NCI-H748 (cell line): ENCODE results near the gene XRN2.
"Not testable (repeated sequence)": the region's sequence is repeated elsewhere in the genome, so short reads cannot be mapped to it uniquely, and the experiment has no call there.

Experiments used
- DNase-seq: peaks from one replicate; lab custom pipeline; 2025; ENCODE audit not compliant: unreplicated experiment; lab: John Stamatoyannopoulos, UW

Gene XRN2

GRCh38 chr20:21342656-21343345, 39.7 kb downstream of the XRN2 start:
- DNase-seq = no peak

DNA sequence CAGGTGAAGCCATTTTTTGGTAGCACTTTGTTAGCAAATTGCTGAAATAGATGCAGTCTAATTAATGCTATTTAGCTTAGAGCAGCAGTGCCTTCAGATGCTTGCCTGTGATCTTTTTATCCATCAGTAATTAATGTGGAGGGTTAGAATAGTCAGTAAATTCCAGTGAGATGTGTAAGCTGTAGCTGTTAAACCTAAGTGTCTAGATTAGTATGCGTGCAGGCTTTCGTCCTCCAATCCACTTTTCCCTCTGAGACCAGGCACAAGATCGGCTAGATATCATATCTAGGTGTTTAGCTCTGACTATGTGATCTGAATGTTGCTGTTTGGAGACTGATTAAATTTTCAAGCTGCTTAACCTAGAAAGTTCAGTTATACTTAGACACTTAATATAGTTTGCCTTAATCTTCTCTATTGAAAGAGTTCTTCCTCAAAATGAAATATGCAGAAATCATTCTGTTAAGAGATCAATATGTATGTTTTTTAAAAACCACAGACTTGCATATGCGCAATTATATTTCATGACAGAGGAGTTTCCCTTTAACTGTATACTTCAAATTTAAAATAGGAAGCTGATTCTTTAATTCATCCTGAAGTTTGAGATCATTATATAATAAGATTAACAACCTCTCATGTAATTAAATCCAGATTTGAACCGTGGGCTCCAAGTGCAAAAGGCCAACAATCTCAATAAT, 41.2 kb downstream of the XRN2 start:
- DNase-seq = no peak

DNA sequence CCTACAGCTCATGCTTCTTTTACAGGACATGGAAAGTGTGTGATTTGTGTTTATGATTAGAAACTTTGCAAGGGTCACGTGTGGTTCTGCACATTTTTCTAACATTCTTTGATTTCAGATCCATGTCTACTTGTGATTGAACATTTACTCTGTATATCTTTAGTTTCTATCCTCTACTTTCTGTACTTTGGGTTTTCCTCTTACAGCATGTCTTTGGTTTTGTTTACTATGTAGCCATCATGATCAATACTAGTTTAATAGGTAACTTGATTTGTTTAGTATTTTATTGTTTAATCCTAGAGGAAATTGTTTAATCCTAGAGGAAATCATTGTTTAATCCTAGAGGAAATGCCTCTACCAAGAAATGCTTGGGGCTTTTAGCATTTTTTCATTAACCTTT, 41.8 kb downstream of the XRN2 start:
- no peak for DNase-seq

- no peak for DNase-seq
Measured at GRCh38 chr20:21352703-21353102, 49.6 kb downstream of the XRN2 start.

DNA sequence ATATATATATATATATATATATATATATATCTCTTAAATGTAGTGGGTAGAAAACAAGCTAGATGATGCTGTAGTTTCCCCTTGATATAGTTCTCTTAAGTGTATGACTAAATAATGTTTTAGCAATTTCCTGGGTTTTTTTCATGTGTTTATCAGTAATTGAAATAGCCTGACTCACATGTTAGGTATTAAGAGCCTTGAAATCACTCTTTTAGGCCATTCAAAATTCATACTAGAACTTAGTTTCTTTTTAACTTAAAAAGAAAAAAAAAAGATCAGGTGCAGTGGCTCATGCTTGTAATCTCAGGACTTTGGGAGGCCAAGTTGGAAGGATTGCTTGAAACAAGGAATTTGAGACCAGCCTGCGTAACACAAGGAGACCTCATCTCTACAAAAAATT, 50.1 kb downstream of the XRN2 start:
- DNase-seq = no peak

- DNase-seq = no peak
Measured at GRCh38 chr20:21355981-21356380, 52.9 kb downstream of the XRN2 start.

DNA sequence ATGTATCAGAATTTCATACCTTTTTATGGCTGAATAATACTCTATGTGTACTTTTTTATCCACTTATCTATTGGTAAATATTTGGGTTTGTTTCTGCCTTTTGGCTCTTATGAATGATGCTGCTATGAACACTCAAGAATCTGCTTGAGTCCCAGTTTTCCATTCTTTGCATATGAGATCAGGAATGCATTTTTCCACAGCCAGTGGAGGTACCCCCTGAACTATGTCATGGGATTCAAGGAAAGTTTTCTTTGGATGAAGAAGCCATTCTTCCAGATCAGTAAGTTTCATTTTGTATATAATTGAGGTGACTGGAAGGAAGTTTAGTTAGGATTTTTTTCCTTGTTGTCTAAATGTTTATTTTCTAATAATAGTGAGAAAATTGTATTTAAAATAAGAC, 53.3 kb downstream of the XRN2 start:
- no peak for DNase-seq

DNA sequence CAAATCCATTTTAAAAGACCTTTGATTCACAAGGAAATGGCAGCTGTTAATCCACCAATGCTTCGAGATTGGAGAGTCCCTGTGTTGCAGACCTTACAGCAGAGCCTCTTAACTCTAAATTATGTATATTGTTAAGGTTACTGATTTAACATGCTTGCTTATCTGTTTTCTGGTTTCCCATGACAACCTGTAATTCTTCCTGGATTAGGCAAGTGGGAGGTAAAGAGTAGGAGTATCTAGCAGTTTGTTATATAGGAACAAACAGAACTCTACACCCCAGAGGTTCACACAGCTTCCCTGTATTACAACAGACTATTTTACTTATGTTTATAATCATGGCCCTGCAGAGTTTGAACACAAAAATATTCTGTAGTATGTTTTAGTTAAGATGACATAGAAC, 54.7 kb downstream of the XRN2 start:
- peak; percentile 39 for DNase-seq

- DNase-seq = peak; percentile 32
Measured at GRCh38 chr20:21358737-21359136, 55.6 kb downstream of the XRN2 start.

DNA sequence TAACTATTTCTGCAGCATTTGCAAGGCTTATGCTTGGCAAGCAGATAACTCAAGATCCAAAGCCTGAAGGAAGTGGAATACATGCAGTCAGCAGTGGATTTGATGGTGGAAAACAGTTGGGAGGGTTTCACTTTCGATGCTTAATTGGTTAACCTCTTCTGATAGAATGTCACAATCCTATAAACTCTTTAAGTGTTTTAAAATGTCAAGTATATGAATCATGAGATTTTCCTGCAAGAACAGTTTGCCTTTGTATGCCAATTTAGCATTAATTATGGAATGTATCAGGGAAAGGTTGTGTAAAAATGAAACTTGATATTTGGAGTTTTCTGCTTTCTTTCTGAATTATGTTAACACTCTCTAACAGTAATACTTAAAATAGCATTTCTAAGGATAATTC, 57.6 kb downstream of the XRN2 start:
- DNase-seq = no peak

GRCh38 chr20:21361266-21361665, 58.1 kb downstream of the XRN2 start:
- no peak for DNase-seq

DNA sequence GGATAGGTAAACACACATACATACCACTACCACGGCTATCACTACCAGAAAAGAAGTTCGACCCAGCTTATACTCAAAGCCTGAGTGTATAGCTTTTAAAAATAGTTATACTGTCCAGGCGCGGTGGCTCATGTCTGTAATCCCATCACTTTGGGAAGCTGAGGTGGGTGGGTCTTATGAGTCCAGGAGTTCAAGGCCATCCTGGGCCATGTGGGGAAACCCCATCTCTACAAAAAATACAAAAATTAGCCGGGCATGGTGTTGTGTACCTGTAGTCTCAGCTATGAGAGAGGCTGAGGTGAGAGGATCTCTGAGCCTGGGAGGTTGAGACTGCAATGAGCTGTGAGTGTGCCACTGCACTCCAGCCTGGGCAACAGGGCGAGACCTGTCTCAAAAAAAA, 61.3 kb downstream of the XRN2 start:
- DNase-seq = no peak

DNA sequence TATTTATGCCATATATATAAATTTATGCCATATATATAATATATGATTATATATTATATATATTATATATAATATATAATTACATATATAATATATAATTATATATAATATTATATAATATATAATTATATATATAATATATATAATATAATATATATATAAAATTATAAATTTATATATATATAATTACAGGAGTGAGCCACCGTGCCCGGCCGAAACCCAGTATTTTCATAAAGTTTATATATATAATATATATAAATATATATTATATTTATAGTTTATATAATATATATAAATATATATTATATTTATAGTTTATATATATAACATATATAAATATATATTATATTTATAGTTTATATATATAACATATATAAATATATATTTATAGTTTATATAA, 62.6 kb downstream of the XRN2 start:
- no peak for DNase-seq

- not testable (repeated sequence) for DNase-seq
Measured at GRCh38 chr20:21366273-21366672, 63.1 kb downstream of the XRN2 start.

- DNase-seq = no peak
Measured at GRCh38 chr20:21368791-21369190, 65.7 kb downstream of the XRN2 start.

DNA sequence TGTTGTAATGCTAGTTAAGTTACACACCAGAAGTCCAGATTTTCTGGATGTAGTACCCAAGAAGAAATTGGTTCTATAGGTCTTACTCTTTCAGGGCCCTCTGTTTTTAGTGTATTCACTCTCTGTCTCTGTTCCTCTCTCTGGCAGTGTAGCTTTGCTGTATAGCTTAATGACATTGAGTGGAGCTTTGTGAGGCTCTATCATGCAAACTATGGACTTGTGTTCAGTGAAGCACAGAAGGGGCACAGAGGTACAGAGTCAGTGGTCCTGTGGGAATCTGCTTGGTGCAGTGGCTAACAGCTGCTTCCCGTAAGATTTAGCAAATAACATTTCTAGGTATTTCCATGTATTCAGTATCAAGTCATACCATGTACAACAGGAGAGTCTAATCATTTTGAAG, 68.1 kb downstream of the XRN2 start:
- no peak for DNase-seq

DNA sequence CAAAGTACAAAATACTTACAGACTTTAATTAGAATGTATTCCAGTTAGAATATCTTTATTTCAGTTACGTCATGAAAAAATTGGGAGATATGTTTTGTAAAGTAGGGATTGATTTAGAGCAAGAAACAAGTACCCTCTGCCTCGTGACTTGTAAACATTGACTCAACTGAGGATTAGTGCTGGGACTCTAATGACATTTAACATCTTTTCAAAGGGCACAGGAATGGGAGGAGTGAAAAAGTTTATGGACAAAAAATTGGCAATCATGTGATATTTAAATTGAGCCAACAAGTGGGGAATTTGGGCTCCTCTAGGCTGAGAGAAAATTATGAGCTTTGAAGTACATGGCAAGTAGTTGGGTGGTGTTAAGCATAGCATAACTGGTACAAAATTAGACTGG, 68.9 kb downstream of the XRN2 start:
- DNase-seq = no peak

DNA sequence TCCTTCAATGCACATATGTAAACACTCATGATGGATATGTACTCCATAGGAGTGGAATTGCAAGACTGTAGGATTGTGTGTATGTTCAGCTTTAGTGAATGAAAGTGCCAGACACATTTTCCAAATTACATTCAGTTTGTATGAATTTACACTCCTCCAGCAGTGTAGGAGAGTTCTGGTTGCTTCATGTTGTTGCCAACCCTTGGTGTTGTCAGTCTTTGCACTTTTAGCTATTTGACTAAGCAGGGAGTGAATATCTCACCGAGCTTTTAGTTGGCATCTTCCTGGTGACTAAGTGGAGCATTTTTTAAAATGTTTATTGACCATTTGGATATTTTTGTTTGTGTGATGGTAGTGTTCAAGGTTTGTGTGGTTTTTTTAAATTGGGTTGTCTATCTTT, 70.3 kb downstream of the XRN2 start:
- DNase-seq = no peak

DNA sequence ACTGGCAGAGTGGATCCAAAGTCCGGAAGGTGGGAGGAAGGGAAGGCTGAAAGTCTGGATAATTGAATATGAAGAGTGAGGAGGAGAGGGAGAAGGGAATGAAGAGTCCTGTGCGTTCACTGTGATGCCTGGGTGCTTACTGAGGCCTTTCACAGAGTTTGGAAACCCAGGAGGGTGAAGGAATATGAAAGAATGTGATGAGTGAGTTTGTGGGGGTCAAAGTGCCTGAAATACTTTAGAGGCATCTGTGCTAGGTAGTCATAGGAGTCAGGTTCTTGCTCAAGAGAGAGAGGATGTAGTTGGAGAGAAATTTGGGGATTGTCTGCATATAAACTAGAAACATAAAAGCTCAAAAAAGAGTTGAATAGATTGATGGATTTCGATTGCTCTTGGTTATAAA, 73.5 kb downstream of the XRN2 start:
- no peak for DNase-seq

DNA sequence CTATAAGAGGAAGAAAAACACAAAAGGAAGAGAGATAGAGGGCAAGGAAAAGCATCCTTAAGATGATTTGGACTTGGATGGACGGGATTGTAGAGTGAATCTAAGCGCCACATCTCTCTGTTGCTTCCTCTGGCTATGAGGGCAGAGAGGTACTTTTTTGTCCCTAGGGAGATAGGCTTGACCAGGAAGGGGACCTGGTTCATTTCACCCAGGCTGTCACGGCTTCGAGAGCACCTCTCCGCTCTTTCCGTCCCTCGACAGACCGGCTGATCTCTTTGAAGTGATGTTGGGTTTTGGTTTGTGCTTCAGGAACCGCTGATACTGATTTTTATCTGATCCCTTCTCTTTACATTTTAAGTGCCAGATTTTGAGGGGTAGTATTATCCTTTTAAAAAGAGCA, 74.6 kb downstream of the XRN2 start:
- DNase-seq = no peak

DNA sequence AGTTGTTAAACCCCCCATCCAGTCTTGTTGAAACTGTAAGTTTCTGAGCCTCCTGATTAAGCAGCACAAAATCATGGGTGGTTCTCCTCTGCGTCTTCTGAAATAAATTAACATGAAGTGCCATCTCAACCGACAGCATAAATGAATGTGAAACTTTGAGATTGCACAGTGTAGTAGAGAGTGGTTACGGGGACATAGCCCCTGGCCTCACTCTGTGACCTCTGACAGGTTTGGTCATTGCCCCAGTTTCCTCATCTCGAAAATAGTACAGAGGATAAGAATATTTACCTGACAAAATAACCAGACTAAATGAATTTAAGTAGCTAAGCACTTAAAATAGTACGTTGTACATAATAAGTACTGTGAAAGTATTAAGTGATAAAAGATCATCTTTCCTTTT, 75.1 kb downstream of the XRN2 start:
- DNase-seq = no peak

GRCh38 chr20:21380711-21381110, 77.6 kb downstream of the XRN2 start:
- DNase-seq = no peak

DNA sequence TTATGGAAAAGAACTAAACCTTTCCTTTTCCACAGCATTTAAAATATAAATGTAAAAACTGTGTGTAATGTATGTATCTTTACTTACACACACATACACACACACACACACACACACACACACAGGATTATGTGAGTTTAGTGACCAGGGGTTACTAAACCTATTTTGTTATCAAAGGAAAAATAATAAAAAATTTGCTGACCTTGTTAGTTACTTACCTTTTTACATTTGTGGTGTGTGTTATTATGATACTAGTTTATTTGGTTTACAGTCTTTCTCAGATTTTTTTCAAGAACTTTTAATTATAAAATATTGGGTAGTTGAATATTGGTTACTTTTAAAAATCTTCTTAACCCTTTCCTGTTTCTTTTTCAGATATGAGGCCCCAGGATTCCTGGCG, 78.5 kb downstream of the XRN2 start:
- DNase-seq = no peak
